A549 (cell line): ENCODE data around the gene TRAF3. TPM values are rescaled to one million over a fixed set of nuclear protein-coding genes. Genes with fewer than 3 reads are reported as not detected.

Experiments used
- ATAC-seq, 2 experiments: fragments of 200-7000 bp in 1 of 2; fragments of >200 bp in 1 of 2; cut with Nextera tagmentation in 1 of 2; cut with Tn5 transposase in 1 of 2; 3 replicates each; pipeline versions ENCODE4 v1.8.0 to v1.9.1; 2018 to 2020; ENCODE audit warnings: mild to moderate bottlenecking in 1 of 2, moderate library complexity in 1 of 2
- CTCF ChIA-PET: fragments of 300-600 bp; sonication (Branson Sonifier 250); formaldehyde crosslinking; extraction: SDS; loops from one replicate; lab custom pipeline; 2021; ENCODE audit warnings: antibody characterized with exemption, inconsistent platforms; lab: Yijun Ruan, JAX
- POLR2A ChIA-PET: fragments of 350-600 bp; formaldehyde crosslinking; extraction: SDS; loops from one replicate; lab custom pipeline; 2021; ENCODE audit warnings: antibody characterized with exemption, inconsistent platforms; lab: Yijun Ruan, JAX
- DNase-seq, 2 experiments: peaks; one replicate each; pipeline versions ENCODE4 v3.0.0 to v3.0.0-alpha.2; 2011 to 2016; ENCODE audit warnings: low read depth in 1 of 2, low spot score in 1 of 2
- FAIRE-seq: peaks from 2 replicates; lab custom pipeline; 2011; peaks lifted over from hg19 to GRCh38; lab: Jason Lieb, UNC
- H3K27ac ChIP-seq, 2 experiments: fragments of >200 bp; sonication (Bioruptor Twin); formaldehyde crosslinking; 3 replicates each; pipeline ENCODE4 v1.5.1; 2016 to 2017
- H3K4me1 ChIP-seq: fragments of >200 bp; sonication (Bioruptor Twin); formaldehyde crosslinking; 3 replicates; pipeline ENCODE4 v1.6.1; 2016
- H3K4me2 ChIP-seq: fragments of >200 bp; sonication (Bioruptor Twin); formaldehyde crosslinking; 3 replicates; pipeline ENCODE4 v1.6.1; 2016
- H3K4me3 ChIP-seq: fragments of >200 bp; sonication (Bioruptor Twin); formaldehyde crosslinking; 3 replicates; pipeline ENCODE4 v1.5.1; 2016
- H3K9me3 ChIP-seq: fragments of >200 bp; sonication (Bioruptor Twin); formaldehyde crosslinking; 3 replicates; pipeline ENCODE4 v1.6.1; 2016
- CEBPB ChIP-seq, 2 experiments: fragments of >200 bp in 1 of 2; sonication (Bioruptor Twin) in 1 of 2; formaldehyde crosslinking in 1 of 2; IDR thresholded peaks; 2 replicates each; pipeline ENCODE4 v1.6.1; 2012 to 2016
- CHD2 ChIP-seq: fragments of 150-350 bp; IDR thresholded peaks from 2 replicates; pipeline ENCODE4 v1.6.1; 2014; ENCODE audit warnings: low read length; ENCODE audit not compliant: partially characterized antibody
- E2F6 ChIP-seq: IDR thresholded peaks from 2 replicates; pipeline ENCODE4 v1.6.1; 2012; ENCODE audit warnings: low read depth, borderline replicate concordance
- FOSB ChIP-seq: fragments of 250-450 bp; sonication (Bioruptor Pico); IDR thresholded peaks from 2 replicates; pipeline ENCODE4 v1.5.0; 2020; ENCODE audit warnings: mild to moderate bottlenecking, moderate library complexity
- FOXS1 ChIP-seq: fragments of 250-450 bp; sonication (Bioruptor Pico); IDR thresholded peaks from 2 replicates; pipeline ENCODE4 v1.5.0; 2020; ENCODE audit warnings: mild to moderate bottlenecking, moderate library complexity
- HDAC2 ChIP-seq: fragments of 200-600 bp; sonication (generic); IDR thresholded peaks from 2 replicates; pipeline ENCODE4 v1.6.1; 2016
- HMGXB4 ChIP-seq: fragments of 250-450 bp; sonication (Bioruptor Pico); IDR thresholded peaks from 2 replicates; pipeline ENCODE4 v1.5.0; 2021; ENCODE audit warnings: mild to moderate bottlenecking, moderate library complexity, borderline replicate concordance
- JUN ChIP-seq, 2 experiments: fragments of >200 bp; sonication (Bioruptor Twin); formaldehyde crosslinking; IDR thresholded peaks; 2 replicates in 1 of 2; 3 replicates in 1 of 2; pipeline ENCODE4 v1.6.1; 2016 to 2017
- KDM1A ChIP-seq: fragments of 200-600 bp; sonication (generic); IDR thresholded peaks from 2 replicates; pipeline ENCODE4 v1.6.1; 2016; ENCODE audit warnings: low read depth, mild to moderate bottlenecking
- MAX ChIP-seq: IDR thresholded peaks from 2 replicates; pipeline ENCODE4 v1.6.1; 2012
- NPAS2 ChIP-seq: fragments of 250-450 bp; sonication (Bioruptor Pico); IDR thresholded peaks from 2 replicates; pipeline ENCODE4 v1.8.0; 2022; ENCODE audit warnings: mild to moderate bottlenecking, moderate library complexity, borderline replicate concordance
- NR3C1 ChIP-seq: fragments of >200 bp; sonication (Bioruptor Twin); formaldehyde crosslinking; IDR thresholded peaks from 3 replicates; pipeline ENCODE4 v1.6.1; 2017
- PBX3 ChIP-seq: IDR thresholded peaks from 2 replicates; pipeline ENCODE4 v1.6.1; 2012
- RAD21 ChIP-seq, 2 experiments: fragments of >200 bp in 1 of 2; sonication (Bioruptor Twin) in 1 of 2; formaldehyde crosslinking in 1 of 2; IDR thresholded peaks in 1 of 2; conservative IDR thresholded peaks in 1 of 2; 2 replicates in 1 of 2; 3 replicates in 1 of 2; pipeline ENCODE4 v1.6.1; 2012 to 2018; ENCODE audit warnings: inconsistent platforms in 1 of 2
- RARB ChIP-seq: fragments of 250-450 bp; sonication (Bioruptor Pico); IDR thresholded peaks from 2 replicates; pipeline ENCODE4 v1.8.0; 2021; ENCODE audit warnings: mild to moderate bottlenecking, moderate library complexity
- RFX5 ChIP-seq: fragments of 450-650 bp; IDR thresholded peaks from 2 replicates; pipeline ENCODE4 v1.7.1; 2014; ENCODE audit warnings: antibody characterized with exemption, mild to moderate bottlenecking, moderate library complexity
- SREBF2 ChIP-seq: fragments of 450-650 bp; IDR thresholded peaks from 2 replicates; pipeline ENCODE4 v1.6.1; 2014; ENCODE audit warnings: mild to moderate bottlenecking, moderate library complexity
- TFCP2L1 ChIP-seq: fragments of 250-450 bp; sonication (Bioruptor Pico); IDR thresholded peaks from 2 replicates; pipeline ENCODE4 v1.5.0; 2021; ENCODE audit warnings: mild to moderate bottlenecking
- USF2 ChIP-seq: fragments of 450-650 bp; IDR thresholded peaks from 2 replicates; pipeline ENCODE4 v1.6.1; 2014; ENCODE audit warnings: antibody characterized with exemption
- ZFP36 ChIP-seq: fragments of 450-650 bp; IDR thresholded peaks from 2 replicates; pipeline ENCODE4 v1.6.1; 2014; ENCODE audit warnings: borderline replicate concordance; ENCODE audit not compliant: partially characterized antibody
- WGBS: methylation state at CpG from one replicate; pipeline ENCODE4 v1.1.6; 2017; ENCODE audit errors: missing lambda C conversion rate; 5-methylcytosine and 5-hydroxymethylcytosine counted together
- polyA plus RNA-seq, 4 experiments: library from polyadenylated mRNA; depleted of rRNA in 3 of 4; stranded (reverse); fragments of >200 nt; fragmentation: RNase III in 1 of 4; extraction: RNeasy Plus Mini Kit Qiagen cat#74134 plus additional on column Dnase treatment in 1 of 4; gene quantifications; 2 replicates in 3 of 4; 3 replicates in 1 of 4; pipeline ENCODE4 v1.2.3, GENCODE V29; 2011 to 2017
- TF ChIP-seq, protein P1 (sequence below): fragments of 250-450 bp; sonication (Bioruptor Pico); IDR thresholded peaks from 2 replicates; pipeline ENCODE4 v1.5.0; 2020; ENCODE audit warnings: low read depth, mild to moderate bottlenecking, moderate library complexity
- TF ChIP-seq, protein P2 (sequence below): fragments of >200 bp; sonication (Bioruptor Twin); formaldehyde crosslinking; IDR thresholded peaks from 2 replicates; pipeline ENCODE4 v1.6.1; 2016
- TF ChIP-seq, protein P3 (sequence below): fragments of >200 bp; sonication (Bioruptor Twin); formaldehyde crosslinking; IDR thresholded peaks from 3 replicates; pipeline ENCODE4 v1.5.1; 2016

TRAF3 gene
- polyA plus RNA-seq, 2 of the 4 experiments (the other 2 are of a cell fraction), result 20.2 to 25.5 TPM

- Histone ChIP-seq H3K4me3 (no peak overlapping the region), H3K4me1 (no peaks in the 10 kb centered on the region), H3K27ac (no peak overlapping the region), H3K4me2 (no peak overlapping the region)
- CTCF ChIA-PET, result no interaction called here
- ATAC-seq (peak in 1 of 2 experiments; percentile 20; a peak in 3 of 6 replicates), FAIRE-seq (no peak), DNase-seq (no peak)
- 89% methylated on average over 27 of the region's 28 CpGs for WGBS
- no peak for TF ChIP-seq SREBF2
- no peak for TF ChIP-seq PBX3
- TF ChIP-seq ZFP36, result no peak
- TF ChIP-seq RFX5, result no peak
- TF ChIP-seq, protein P1, sequence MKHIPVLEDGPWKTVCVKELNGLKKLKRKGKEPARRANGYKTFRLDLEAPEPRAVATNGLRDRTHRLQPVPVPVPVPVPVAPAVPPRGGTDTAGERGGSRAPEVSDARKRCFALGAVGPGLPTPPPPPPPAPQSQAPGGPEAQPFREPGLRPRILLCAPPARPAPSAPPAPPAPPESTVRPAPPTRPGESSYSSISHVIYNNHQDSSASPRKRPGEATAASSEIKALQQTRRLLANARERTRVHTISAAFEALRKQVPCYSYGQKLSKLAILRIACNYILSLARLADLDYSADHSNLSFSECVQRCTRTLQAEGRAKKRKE (CRISPR knock-in tag), result no peak
- TF ChIP-seq E2F6, result no peak
- TF ChIP-seq, protein P2, sequence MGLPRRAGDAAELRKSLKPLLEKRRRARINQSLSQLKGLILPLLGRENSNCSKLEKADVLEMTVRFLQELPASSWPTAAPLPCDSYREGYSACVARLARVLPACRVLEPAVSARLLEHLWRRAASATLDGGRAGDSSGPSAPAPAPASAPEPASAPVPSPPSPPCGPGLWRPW, result no peak
- no peak for TF ChIP-seq HDAC2
- no peak for TF ChIP-seq NPAS2 (CRISPR knock-in tag)
- TF ChIP-seq TFCP2L1, result no peak
- TF ChIP-seq KDM1A, result no peak
- TF ChIP-seq HMGXB4, result no peak
- TF ChIP-seq CHD2, result no peak
- no peak for TF ChIP-seq NR3C1
- TF ChIP-seq RARB, result no peak
- TF ChIP-seq, all 56 proteins: peak for 0
- POLR2A ChIA-PET, result interaction anchor here (0.7 kb wide), 1 partner anchor 52 kb away, joined by 7 read pairs; no protein-coding TSS in a partner anchor
- H3K9me3 ChIP-seq, result peaks cover 19% of the 10 kb centered on the region
These were observed 30.4 kb upstream of the TRAF3 start for GRCh38 chr14:102746634-102747438.

DNA sequence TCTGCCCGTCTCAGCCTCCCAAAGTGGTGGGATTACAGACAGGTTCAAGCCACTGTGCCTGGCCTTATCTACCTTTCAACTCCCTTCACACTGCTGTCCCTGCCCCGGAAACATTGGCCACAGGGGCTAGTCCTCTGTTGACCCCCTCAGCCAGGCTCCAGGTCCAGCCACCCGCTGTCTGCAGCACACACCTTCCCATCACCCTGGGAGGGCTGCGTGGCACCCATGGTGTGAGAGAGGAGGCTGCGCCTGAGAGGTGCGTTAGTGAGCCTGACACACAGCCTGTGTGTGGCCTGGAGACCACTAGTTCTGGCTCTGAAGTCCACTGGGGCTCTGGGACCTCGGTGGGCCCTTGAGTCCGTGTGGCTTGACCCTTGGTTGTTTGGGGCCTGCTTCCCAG, 28.4 kb upstream of the TRAF3 start:
- FAIRE-seq (no peak), DNase-seq (no peak), ATAC-seq (no peak)
- Histone ChIP-seq H3K27ac (no peak overlapping the region), H3K4me1 (no peaks in the 10 kb centered on the region), H3K4me3 (no peak overlapping the region), H3K9me3 (no peaks in the 10 kb centered on the region; the same call in 2 of the 3 replicates), H3K4me2 (no peak overlapping the region)
- CTCF ChIA-PET, result interaction anchor here (1.0 kb wide), 1 partner anchor 12 kb away, joined by 3 read pairs; no protein-coding TSS in a partner anchor
- POLR2A ChIA-PET, result no interaction called here
- WGBS, result 78% methylated on average over 5 of the region's 8 CpGs
- TF ChIP-seq FOSB (CRISPR knock-in tag), result no peak
- TF ChIP-seq, protein P1 (CRISPR knock-in tag), result no peak
- no peak for TF ChIP-seq JUN (IDR thresholded peaks at IDR 0.05)
- TF ChIP-seq CEBPB (IDR thresholded peaks at IDR 0.05), result no peak
- TF ChIP-seq FOXS1 (CRISPR knock-in tag), result no peak
- TF ChIP-seq, protein P3, sequence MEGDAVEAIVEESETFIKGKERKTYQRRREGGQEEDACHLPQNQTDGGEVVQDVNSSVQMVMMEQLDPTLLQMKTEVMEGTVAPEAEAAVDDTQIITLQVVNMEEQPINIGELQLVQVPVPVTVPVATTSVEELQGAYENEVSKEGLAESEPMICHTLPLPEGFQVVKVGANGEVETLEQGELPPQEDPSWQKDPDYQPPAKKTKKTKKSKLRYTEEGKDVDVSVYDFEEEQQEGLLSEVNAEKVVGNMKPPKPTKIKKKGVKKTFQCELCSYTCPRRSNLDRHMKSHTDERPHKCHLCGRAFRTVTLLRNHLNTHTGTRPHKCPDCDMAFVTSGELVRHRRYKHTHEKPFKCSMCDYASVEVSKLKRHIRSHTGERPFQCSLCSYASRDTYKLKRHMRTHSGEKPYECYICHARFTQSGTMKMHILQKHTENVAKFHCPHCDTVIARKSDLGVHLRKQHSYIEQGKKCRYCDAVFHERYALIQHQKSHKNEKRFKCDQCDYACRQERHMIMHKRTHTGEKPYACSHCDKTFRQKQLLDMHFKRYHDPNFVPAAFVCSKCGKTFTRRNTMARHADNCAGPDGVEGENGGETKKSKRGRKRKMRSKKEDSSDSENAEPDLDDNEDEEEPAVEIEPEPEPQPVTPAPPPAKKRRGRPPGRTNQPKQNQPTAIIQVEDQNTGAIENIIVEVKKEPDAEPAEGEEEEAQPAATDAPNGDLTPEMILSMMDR, result no peak
- TF ChIP-seq RAD21 (conservative IDR thresholded peaks at IDR 0.05 in 1 of 2, IDR thresholded peaks at IDR 0.05 in 1 of 2), result no peak
- no peak for TF ChIP-seq USF2
- no peak for TF ChIP-seq HMGXB4
- no peak for TF ChIP-seq MAX
- no peak for TF ChIP-seq PBX3
- TF ChIP-seq NR3C1, result no peak
